SK-N-MC (cell line): Measurements from ENCODE around the gene HOXB9.

ENCODE experiments used
- EZH2 ChIP-seq: fragments of 200-600 bp; sonication (generic); IDR thresholded peaks from one replicate; pipeline ENCODE4 v1.6.1; 2017; ENCODE audit warnings: antibody characterized with exemption
- FOXP2 ChIP-seq: optimal IDR thresholded peaks from 2 replicates; pipeline ENCODE3; 2011; ENCODE audit warnings: mild to moderate bottlenecking, moderate library complexity; ENCODE audit not compliant: insufficient read depth; ENCODE audit errors: extremely low read length, control extremely low read depth
- POLR2AphosphoS5 ChIP-seq: IDR thresholded peaks from 2 replicates; pipeline ENCODE4 v1.6.1; 2012; ENCODE audit warnings: mild to moderate bottlenecking, low read depth, low read length, borderline replicate concordance

DNA sequence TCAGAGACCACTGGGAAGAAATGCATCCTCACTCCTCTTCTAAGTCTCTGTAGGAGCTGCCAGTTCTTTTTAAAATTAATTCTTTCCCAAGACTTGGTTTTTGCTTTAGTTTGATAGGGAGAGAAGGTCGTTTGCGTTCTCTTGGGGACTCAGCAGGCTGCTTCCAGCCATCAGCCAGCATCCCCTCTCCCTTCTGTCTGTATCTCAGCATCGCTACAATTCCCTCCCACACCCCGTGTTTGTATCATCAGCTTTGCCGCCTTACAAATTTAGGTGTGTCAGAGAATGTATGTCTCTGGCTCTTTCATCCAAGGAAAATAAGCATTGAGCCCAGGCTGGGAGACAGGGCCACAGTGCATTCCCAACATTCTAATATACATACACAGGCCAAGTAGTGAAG lies 26.8 kb downstream of the HOXB9 start:
- no peak for TF ChIP-seq POLR2AphosphoS5
- TF ChIP-seq EZH2 = no peak
- TF ChIP-seq FOXP2 = no peak
